Heart left ventricle (tissue), 16 donors: ENCODE data around the gene STK24. TPM values are rescaled to one million over a fixed set of nuclear protein-coding genes. Genes with fewer than 3 reads are reported as not detected.
A peak's percentile ranks its signal among the peaks of the same experiment; 100 is the strongest.

Experiments used
- ATAC-seq, 4 donors: fragments of 200-7000 bp; cut with Tn5 transposase; one replicate each; pipeline ENCODE4 v1.9.1; 2020 to 2022; ENCODE audit warnings: moderate library complexity in 4 of 4, mild to moderate bottlenecking in 3 of 4, moderate number of reproducible peaks in 1 of 4
- DNase-seq, 5 donors: peaks; one replicate each; pipeline ENCODE4 v3.0.0-alpha.2; 2020
- H3K27ac ChIP-seq, 12 donors: fragments of 200-600 bp; sonication (generic) in 4 of 12; one replicate each; pipeline versions ENCODE4 v1.5.0 to v1.8.0; 2016 to 2022; ENCODE audit warnings: mild to moderate bottlenecking in 2 of 12
- H3K27me3 ChIP-seq, 9 donors: fragments of 200-600 bp; sonication (generic) in 2 of 9; one replicate each; pipeline versions ENCODE4 v1.5.1 to v1.8.0; 2016 to 2022; ENCODE audit warnings: mild to moderate bottlenecking in 3 of 9
- H3K36me3 ChIP-seq, 9 donors: fragments of 200-600 bp; sonication (generic) in 2 of 9; one replicate each; pipeline versions ENCODE4 v1.5.0 to v1.8.0; 2018 to 2022; ENCODE audit warnings: mild to moderate bottlenecking in 2 of 9
- H3K4me1 ChIP-seq, 12 donors: fragments of 200-600 bp; sonication (generic) in 4 of 12; one replicate each; pipeline versions ENCODE4 v1.5.0 to v1.8.0; 2016 to 2022; ENCODE audit warnings: mild to moderate bottlenecking in 3 of 12
- H3K4me3 ChIP-seq, 12 donors: fragments of 200-600 bp; sonication (generic) in 4 of 12; one replicate each; pipeline versions ENCODE4 v1.5.0 to v1.8.0; 2017 to 2022; ENCODE audit warnings: mild to moderate bottlenecking in 9 of 12, moderate library complexity in 4 of 12
- H3K9me3 ChIP-seq, 12 donors: fragments of 200-600 bp; sonication (generic) in 4 of 12; one replicate each; pipeline versions ENCODE4 v1.5.0 to v1.8.0; 2016 to 2022; ENCODE audit warnings: mild to moderate bottlenecking in 1 of 12
- CTCF ChIP-seq, 12 donors: fragments of 200-600 bp; sonication (generic) in 4 of 12; IDR thresholded peaks; one replicate each; pipeline versions ENCODE4 v1.5.0 to v1.8.0; 2018 to 2022; ENCODE audit warnings: antibody characterized with exemption in 12 of 12, mild to moderate bottlenecking in 5 of 12
- POLR2A ChIP-seq, 2 donors: fragments of 450-650 bp; IDR thresholded peaks; one replicate each; pipeline ENCODE4 v1.6.1; 2017; ENCODE audit warnings: antibody characterized with exemption in 2 of 2, mild to moderate bottlenecking in 2 of 2, moderate library complexity in 2 of 2
- WGBS, 4 donors: extraction: QIAGEN DNeasy Blood & Tissue Kit in 2 of 4; methylation state at CpG; one replicate each; pipeline versions ENCODE4 v1.1.5 to v1.1.7; 2013 to 2018; 5-methylcytosine and 5-hydroxymethylcytosine counted together
- intact Hi-C, 10 donors: fragments of 100-400 bp; cut with DNase I; formaldehyde crosslinking; loops; one replicate each; pipeline versions ENCODE4 v1.11.1 to v1.14.2; 2022
- polyA plus RNA-seq, 2 donors: library from polyadenylated mRNA; stranded (reverse); fragments of 200-250 nt; gene quantifications; one replicate each; pipeline ENCODE4 v1.2.3, GENCODE V29; 2013
- total RNA-seq, 9 donors: library from RNA; depleted of rRNA in 2 of 9; stranded (reverse); fragments of >200 nt in 2 of 9; fragmentation: NEBNext Ultra II Directional in 3 of 9; extraction: Animal tissue kit (Norgen Biotek cat#: 25700) in 3 of 9; gene quantifications; one replicate each; pipeline versions ENCODE4 v1.1.0 to v1.2.4, GENCODE V29; 2016 to 2023
- donor health status: ischemic (EF 13 %, LVEDD 7.1; RV severe dilation, severe dysfunction).
- donor health status: healthy with polysubstance abuse.
- donor health status: DM: no; HTN: yes; CAD: no.
- donor health status: DM: no; HTN: no; CAD: no.
- donor health status: ischemic (EF 25% LVEDD 6.9; RV normal size, moderate dysfunction).
- donor health status: ischemic (EF 25% LVEDD 5.7; RV mildly dilated, moderate dysfunction).
- donor health status: healthy.
- donor health status: DM: yes; HTN: yes; CAD: no.
- donor health status: ischemic (EF 35%, LVEDD 5.7; RV mildly dilated, moderate dysfunction).
- donor health status: nonischemic (EF 11% LVEDD 7.7; RV severe dilation, severe dysfunction).
- donor health status: DM: yes; HTN: yes; CAD: no.
- donor health status: PGD.
- donor health status: ischemic (EF 29% LVEDD 5.4; RV normal size, mild dysfunction).
- donor health status: nonischemic (EF 23%, LVEDD 6.1; RV moderate dilation, normal function).

Gene STK24
- total and polyA plus RNA-seq, 11 donors = 26.6 to 82.6 (median 59.6) TPM

- no peak overlapping the region for H3K4me3 ChIP-seq
- H3K27ac ChIP-seq = peak overlapping the region in 1 of 12 donors; percentile 21
- intact Hi-C loops = loop anchor here in 4 of 10 donors (5.0 to 10.0 kb wide), 3 partner anchors 86 to 166 kb away; partner anchors contain the start of gene STK24 (in 2 of the 4)
- H3K36me3 ChIP-seq = no peaks in the 10 kb centered on the region
- ATAC-seq (no peak), DNase-seq (no peak)
- WGBS, 4 donors = 79 to 89% (median 82%) methylated on average over 11 of the region's 11 CpGs
- H3K27me3 ChIP-seq = no peaks in the 10 kb centered on the region
- TF ChIP-seq CTCF (IDR thresholded peaks at IDR 0.05) (no peak), POLR2A (IDR thresholded peaks at IDR 0.05) (no peak)
- H3K4me1 ChIP-seq = peaks cover 0 to 83% (median 68%) of the 10 kb centered on the region in 12 donors
- no peaks in the 10 kb centered on the region for H3K9me3 ChIP-seq
Measured at GRCh38 chr13:98488736-98489135, 88.2 kb downstream of the STK24 start.

GRCh38 chr13:98487522-98487921 lies 89.4 kb downstream of the STK24 start:
- Histone ChIP-seq H3K27me3 (no peaks in the 10 kb centered on the region), H3K4me1 (peaks cover 0 to 89% (median 78%) of the 10 kb centered on the region in 12 donors), H3K27ac (peak overlapping the region in 3 of 12 donors; percentile 22 to 38 (median 29)), H3K4me3 (no peak overlapping the region), H3K36me3 (no peaks in the 10 kb centered on the region), H3K9me3 (no peaks in the 10 kb centered on the region)
- intact Hi-C loops = loop anchor here in 4 of 10 donors (5.0 to 10.0 kb wide), 3 partner anchors 87 to 167 kb away; partner anchors contain the start of gene STK24 (in 2 of the 4)
- no peak for DNase-seq
- WGBS, 4 donors = 77 to 80% (median 79%) methylated on average over 5 of the region's 5 CpGs
- TF ChIP-seq CTCF (IDR thresholded peaks at IDR 0.05) (no peak), POLR2A (IDR thresholded peaks at IDR 0.05) (no peak)
- no peak for ATAC-seq

GRCh38 chr13:98487016-98487415 lies 89.9 kb downstream of the STK24 start:
- peak overlapping the region in 3 of 12 donors; percentile 22 to 38 (median 29) for H3K27ac ChIP-seq
- no peaks in the 10 kb centered on the region for H3K9me3 ChIP-seq
- peaks cover 0 to under 1% (median 0%) of the 10 kb centered on the region in 9 donors for H3K36me3 ChIP-seq
- 71 to 83% (median 82%) methylated on average over 5 of the region's 5 CpGs for WGBS, 4 donors
- ATAC-seq (no peak), DNase-seq (no peak)
- peaks cover 0 to 91% (median 82%) of the 10 kb centered on the region in 12 donors for H3K4me1 ChIP-seq
- H3K4me3 ChIP-seq = no peak overlapping the region
- no peaks in the 10 kb centered on the region for H3K27me3 ChIP-seq
- TF ChIP-seq CTCF (IDR thresholded peaks at IDR 0.05) = no peak
- TF ChIP-seq POLR2A (IDR thresholded peaks at IDR 0.05) = no peak
- intact Hi-C loops = loop anchor here in 4 of 10 donors (5.0 to 10.0 kb wide), 3 partner anchors 88 to 168 kb away; partner anchors contain the start of gene STK24 (in 2 of the 4)

- DNase-seq = no peak
- Histone ChIP-seq H3K36me3 (peaks cover 0 to 7% (median 0%) of the 10 kb centered on the region in 9 donors), H3K27ac (peak overlapping the region in 1 of 12 donors; percentile 29), H3K4me1 (peaks cover 0 to 97% (median 88%) of the 10 kb centered on the region in 12 donors), H3K9me3 (no peaks in the 10 kb centered on the region), H3K27me3 (no peaks in the 10 kb centered on the region), H3K4me3 (no peak overlapping the region)
- TF ChIP-seq POLR2A (IDR thresholded peaks at IDR 0.05) = no peak
- no peak for TF ChIP-seq CTCF (IDR thresholded peaks at IDR 0.05)
- 63 to 78% (median 75%) methylated on average over 8 of the region's 8 CpGs for WGBS, 4 donors
- intact Hi-C loops = loop anchor here in 4 of 10 donors (5.0 to 10.0 kb wide), 3 partner anchors 88 to 168 kb away; partner anchors contain the start of gene STK24 (in 2 of the 4)
- no peak for ATAC-seq
Measured at GRCh38 chr13:98486412-98486811, 90.5 kb downstream of the STK24 start.
